ENCODE data around the gene RASGRP2. TPM values are rescaled to one million over a fixed set of nuclear protein-coding genes. Genes with fewer than 3 reads are reported as not detected.

RASGRP2 gene
- total RNA-seq, 3 donors from 2014 or later, result 10.0 to 12.5 (median 11.5) TPM

GRCh38 chr11:64691543-64691942, 52.4 kb downstream of the RASGRP2 start:
- Histone ChIP-seq H3K27ac (no peak overlapping the region), H3K4me1 (no peaks in the 10 kb centered on the region), H3K36me3 (no peaks in the 10 kb centered on the region), H3K9me3 (no peaks in the 10 kb centered on the region), H3K27me3 (peaks cover 0 to 8% of the 10 kb centered on the region in 2 donors), H3K4me3 (no peak overlapping the region)
- DNase-seq (ENCODE audit: low spot score in 2 of 2), result no peak
- intact Hi-C loops (cut with DNase I; ENCODE audit: low total_unique reads), result no loop called here
- TF ChIP-seq POLR2A (IDR thresholded peaks at IDR 0.05), result no peak
- no peak for TF ChIP-seq POLR2AphosphoS5 (IDR thresholded peaks at IDR 0.05)
- no peak for TF ChIP-seq CTCF (IDR thresholded peaks at IDR 0.05)

- TF ChIP-seq POLR2A (IDR thresholded peaks at IDR 0.05) (no peak), POLR2AphosphoS5 (IDR thresholded peaks at IDR 0.05) (no peak), CTCF (IDR thresholded peaks at IDR 0.05) (no peak)
- H3K9me3 ChIP-seq, result no peaks in the 10 kb centered on the region
- no peak for DNase-seq (ENCODE audit: low spot score in 2 of 2)
- H3K4me3 ChIP-seq, result no peak overlapping the region
- no peak overlapping the region for H3K27ac ChIP-seq
- H3K27me3 ChIP-seq, result peaks cover 0 to 8% of the 10 kb centered on the region in 2 donors
- H3K36me3 ChIP-seq, result no peaks in the 10 kb centered on the region
- H3K4me1 ChIP-seq, result no peaks in the 10 kb centered on the region
- intact Hi-C loops (cut with DNase I; ENCODE audit: low total_unique reads), result no loop called here
Measured at GRCh38 chr11:64690235-64690634, 53.7 kb downstream of the RASGRP2 start.

GRCh38 chr11:64688534-64688982, 55.4 kb downstream of the RASGRP2 start:
- no peaks in the 10 kb centered on the region for H3K9me3 ChIP-seq
- no peaks in the 10 kb centered on the region for H3K4me1 ChIP-seq
- H3K27me3 ChIP-seq, result peaks cover 0 to 3% of the 10 kb centered on the region in 2 donors
- TF ChIP-seq CTCF (IDR thresholded peaks at IDR 0.05) (peak; percentile 5 to 89 (median 86)), POLR2AphosphoS5 (IDR thresholded peaks at IDR 0.05) (no peak)
- intact Hi-C loops (cut with DNase I; ENCODE audit: low total_unique reads), result no loop called here
- H3K4me3 ChIP-seq, result peak overlapping the region; percentile 26 to 66 (median 43)
- no peaks in the 10 kb centered on the region for H3K36me3 ChIP-seq
- DNase-seq (ENCODE audit: low spot score in 2 of 2), result peak; percentile 60 to 78
- H3K27ac ChIP-seq, result peak overlapping the region; percentile 36 to 68

GRCh38 chr11:64687643-64688533, 56.1 kb downstream of the RASGRP2 start:
- intact Hi-C loops (cut with DNase I; ENCODE audit: low total_unique reads), result no loop called here
- no peak for DNase-seq (ENCODE audit: low spot score in 2 of 2)
- H3K4me1 ChIP-seq, result no peaks in the 10 kb centered on the region
- H3K36me3 ChIP-seq, result no peaks in the 10 kb centered on the region
- H3K27ac ChIP-seq, result peak overlapping the region in 1 of 2 donors; percentile 68
- H3K9me3 ChIP-seq, result no peaks in the 10 kb centered on the region
- TF ChIP-seq CTCF (IDR thresholded peaks at IDR 0.05) (peak in 1 of 3 donors; percentile 86), POLR2AphosphoS5 (IDR thresholded peaks at IDR 0.05) (no peak), POLR2A (IDR thresholded peaks at IDR 0.05) (no peak)
- peak overlapping the region; percentile 26 to 66 (median 43) for H3K4me3 ChIP-seq
- no peaks in the 10 kb centered on the region for H3K27me3 ChIP-seq

GRCh38 chr11:64687204-64687603, 56.7 kb downstream of the RASGRP2 start:
- Histone ChIP-seq H3K27ac (no peak overlapping the region), H3K4me3 (no peak overlapping the region), H3K4me1 (no peaks in the 10 kb centered on the region), H3K9me3 (no peaks in the 10 kb centered on the region), H3K27me3 (no peaks in the 10 kb centered on the region), H3K36me3 (no peaks in the 10 kb centered on the region)
- peak in 1 of 2 donors; percentile 20 for DNase-seq (ENCODE audit: low spot score in 2 of 2)
- TF ChIP-seq CTCF (IDR thresholded peaks at IDR 0.05) (no peak), POLR2AphosphoS5 (IDR thresholded peaks at IDR 0.05) (no peak), POLR2A (IDR thresholded peaks at IDR 0.05) (no peak)
- intact Hi-C loops (cut with DNase I; ENCODE audit: low total_unique reads), result no loop called here
